H54 (cell line): Measurements from ENCODE around the gene PSME3.

ENCODE experiments used
- DNase-seq: peaks from one replicate; pipeline ENCODE4 v3.0.0; 2011; ENCODE audit warnings: low spot score, mixed read lengths; ENCODE audit not compliant: insufficient read length
- FAIRE-seq: peaks from 3 replicates; lab custom pipeline; 2011; peaks lifted over from hg19 to GRCh38; lab: Jason Lieb, UNC
- POLR2A ChIP-seq: IDR thresholded peaks from 2 replicates; pipeline ENCODE4 v1.6.1; 2011; ENCODE audit warnings: low read depth, mild to moderate bottlenecking, low read length

The PSME3 gene

GRCh38 chr17:42832213-42832933 is 824 bp upstream of the PSME3 start:
- DNase-seq (no peak), FAIRE-seq (no peak)

GRCh38 chr17:42833767-42834422 is 698 bp downstream of the PSME3 start:
- TF ChIP-seq POLR2A: no peak
- DNase-seq: no peak
- FAIRE-seq: no peak

More at GRCh38 chr17:42832213-42832933, 824 bp upstream of the PSME3 start:
- TF ChIP-seq POLR2A: no peak

GRCh38 chr17:42835732-42836131 is 2.5 kb downstream of the PSME3 start:
- no peak for FAIRE-seq
- DNase-seq: no peak
- TF ChIP-seq POLR2A: no peak

- FAIRE-seq (no peak), DNase-seq (no peak)
- no peak for TF ChIP-seq POLR2A
Observed at GRCh38 chr17:42841975-42842685, 8.9 kb downstream of the PSME3 start.

GRCh38 chr17:42843358-42843934 is 10.2 kb downstream of the PSME3 start:
- DNase-seq: peak; percentile 61
- TF ChIP-seq POLR2A: no peak
- FAIRE-seq: no peak

GRCh38 chr17:42844271-42844670 is 11.1 kb downstream of the PSME3 start, which contains the start of gene AOC2:
AOC2 (plus strand) TSS chr17:42844580; CDS start chr17:42844627, 47 bp downstream.
- FAIRE-seq (no peak), DNase-seq (no peak)
- TF ChIP-seq POLR2A: no peak

- FAIRE-seq (no peak), DNase-seq (no peak)
- no peak for TF ChIP-seq POLR2A
Observed at GRCh38 chr17:42844761-42845555, 11.8 kb downstream of the PSME3 start.

- TF ChIP-seq POLR2A: no peak
- FAIRE-seq (no peak), DNase-seq (no peak)
Observed at GRCh38 chr17:42845556-42845917, 12.3 kb downstream of the PSME3 start.

GRCh38 chr17:42845918-42846593 is 12.9 kb downstream of the PSME3 start:
- DNase-seq (peak; percentile 59), FAIRE-seq (no peak)
- TF ChIP-seq POLR2A: no peak

GRCh38 chr17:42846594-42847280 is 13.5 kb downstream of the PSME3 start:
- DNase-seq: no peak
- no peak for TF ChIP-seq POLR2A
- no peak for FAIRE-seq

GRCh38 chr17:42848093-42848492 is 14.9 kb downstream of the PSME3 start:
- no peak for FAIRE-seq
- TF ChIP-seq POLR2A: no peak
- no peak for DNase-seq

GRCh38 chr17:42849031-42849430 is 15.8 kb downstream of the PSME3 start:
- DNase-seq (no peak), FAIRE-seq (no peak)
- no peak for TF ChIP-seq POLR2A
